ENCODE results near the gene ZFYVE27.
A peak's percentile ranks its signal among the peaks of the same experiment; 100 is the strongest.

Gene ZFYVE27

GRCh38 chr10:97754726-97755125 is 17.8 kb downstream of the ZFYVE27 start:
- H3K27ac ChIP-seq = no peak overlapping the region
- TF ChIP-seq CTCF (conservative IDR thresholded peaks at IDR 0.05) = no peak

- no peak overlapping the region for H3K27ac ChIP-seq
- no peak for TF ChIP-seq CTCF (conservative IDR thresholded peaks at IDR 0.05)
Observed at GRCh38 chr10:97755718-97756117, 18.8 kb downstream of the ZFYVE27 start.

- TF ChIP-seq CTCF (conservative IDR thresholded peaks at IDR 0.05) = no peak
- H3K27ac ChIP-seq = no peak overlapping the region
Observed at GRCh38 chr10:97757471-97757870, 20.5 kb downstream of the ZFYVE27 start.

- TF ChIP-seq CTCF (conservative IDR thresholded peaks at IDR 0.05) = peak; percentile 96
- no peak overlapping the region for H3K27ac ChIP-seq
Observed at GRCh38 chr10:97759158-97759887, 22.4 kb downstream of the ZFYVE27 start.

- H3K27ac ChIP-seq = no peak overlapping the region
- no peak for TF ChIP-seq CTCF (conservative IDR thresholded peaks at IDR 0.05)
Observed at GRCh38 chr10:97759946-97760345, 23.0 kb downstream of the ZFYVE27 start.

- no peak for TF ChIP-seq CTCF (conservative IDR thresholded peaks at IDR 0.05)
Observed at GRCh38 chr10:97760461-97761257, 23.7 kb downstream of the ZFYVE27 start.

GRCh38 chr10:97761331-97761865 is 24.5 kb downstream of the ZFYVE27 start:
- no peak for TF ChIP-seq CTCF (conservative IDR thresholded peaks at IDR 0.05)
- no peak overlapping the region for H3K27ac ChIP-seq

More at GRCh38 chr10:97760461-97761257, 23.7 kb downstream of the ZFYVE27 start:
- no peak overlapping the region for H3K27ac ChIP-seq
